K562 (cell line): ENCODE measurements around the gene DYNLT5. TPM values are rescaled to one million over a fixed set of nuclear protein-coding genes. Genes with fewer than 3 reads are reported as not detected.

Experiments
- ATAC-seq: fragments of 200-7000 bp; cut with Tn5 transposase; 3 replicates; pipeline ENCODE4 v1.9.1; 2020; ENCODE audit warnings: moderate library complexity
- BruUV-seq: library from RNA; stranded (reverse); fragments of 400-500 nt; replicated peaks from 2 replicates; lab custom pipeline; 2021; lab: Mats Ljungman, UMichigan
- CTCF ChIA-PET: fragments of 300-600 bp; formaldehyde crosslinking; extraction: SDS; loops from one replicate; lab custom pipeline; 2021; ENCODE audit warnings: low intra/inter-chr PET ratio; lab: Yijun Ruan, JAX
- POLR2A ChIA-PET: fragments of 300-600, 350-650 bp; sonication (Branson Sonifier 250); formaldehyde crosslinking; extraction: SDS; loops from one replicate; lab custom pipeline; 2021; ENCODE audit warnings: antibody characterized with exemption, inconsistent platforms; lab: Yijun Ruan, JAX
- DNase-seq, 4 experiments: peaks; one replicate each; pipeline versions ENCODE4 v3.0.0 to v3.0.0-alpha.2; 2011 to 2018; ENCODE audit warnings: low spot score in 3 of 4, mixed read lengths in 3 of 4; ENCODE audit errors: extremely low read depth in 1 of 4
- FAIRE-seq: peaks from 2 replicates; lab custom pipeline; 2011; peaks lifted over from hg19 to GRCh38; lab: Jason Lieb, UNC
- H2AFZ ChIP-seq: 2 replicates; pipeline ENCODE4 v1.6.0; 2011; ENCODE audit warnings: low read depth, low read length, control low read depth, inconsistent platforms
- H3K27ac ChIP-seq: fragments of 200-600 bp; 3 replicates; pipeline ENCODE4 v1.8.0; 2011; ENCODE audit warnings: low read depth, mild to moderate bottlenecking, control low read depth, inconsistent platforms, low read length, moderate library complexity, mixed read lengths; ENCODE audit errors: extremely low read depth
- H3K27me3 ChIP-seq, 2 experiments: fragments of 300-600 bp in 1 of 2; 2 replicates in 1 of 2; 3 replicates in 1 of 2; pipeline versions ENCODE4 v1.6.0 to v1.8.0; 2011; ENCODE audit warnings: inconsistent platforms in 2 of 2, low read length in 2 of 2, mild to moderate bottlenecking in 1 of 2, mixed read lengths in 1 of 2, moderate library complexity in 1 of 2; ENCODE audit not compliant: control insufficient read depth in 2 of 2, insufficient read depth in 2 of 2
- H3K36me3 ChIP-seq: fragments of 300-600 bp; 3 replicates; pipeline ENCODE4 v1.8.0; 2011; ENCODE audit warnings: mild to moderate bottlenecking, low read length, inconsistent platforms; ENCODE audit not compliant: control insufficient read depth, insufficient read depth
- H3K4me1 ChIP-seq, 2 experiments: fragments of 200-600 bp in 1 of 2; replicated peaks in 1 of 2; 2 replicates in 1 of 2; 3 replicates in 1 of 2; pipeline versions ENCODE4 v1.5.1 to v1.8.0; 2011; ENCODE audit warnings: inconsistent platforms in 2 of 2, low read length in 2 of 2, mild to moderate bottlenecking in 1 of 2, mixed read lengths in 1 of 2, moderate library complexity in 1 of 2; ENCODE audit not compliant: control insufficient read depth in 2 of 2, insufficient read depth in 2 of 2
- H3K4me2 ChIP-seq: 2 replicates; pipeline ENCODE4 v1.6.1; 2011; ENCODE audit warnings: low read length, control low read depth, inconsistent platforms, mixed read lengths; ENCODE audit not compliant: insufficient read depth
- H3K4me3 ChIP-seq: fragments of 200-600 bp; sonication (generic), shearing (Covaris generic); 2 replicates; pipeline ENCODE4 v1.5.1; 2016; ENCODE audit warnings: control low read depth, inconsistent platforms
- H3K79me2 ChIP-seq: fragments of 200-600 bp; 3 replicates; pipeline ENCODE4 v1.8.0; 2011; ENCODE audit warnings: low read length, inconsistent platforms; ENCODE audit not compliant: control insufficient read depth, insufficient read depth
- H3K9ac ChIP-seq, 2 experiments: 2 replicates each; pipeline versions ENCODE4 v1.6.0 to v1.6.1; 2011; ENCODE audit warnings: low read depth in 2 of 2, low read length in 2 of 2, control low read depth in 1 of 2, inconsistent platforms in 1 of 2, mild to moderate bottlenecking in 1 of 2, mixed read lengths in 1 of 2; ENCODE audit not compliant: insufficient read depth in 1 of 2
- H3K9me1 ChIP-seq: one replicate; pipeline ENCODE4 v1.6.0; 2011; ENCODE audit warnings: inconsistent platforms, mild to moderate bottlenecking, low read length, moderate library complexity; ENCODE audit not compliant: control insufficient read depth, insufficient read depth
- H3K9me3 ChIP-seq: replicated peaks from 2 replicates; pipeline ENCODE4 v1.5.1; 2011; ENCODE audit warnings: low read depth, low read length, inconsistent platforms; ENCODE audit not compliant: control insufficient read depth, insufficient read depth
- H4K20me1 ChIP-seq: replicated peaks from 2 replicates; pipeline ENCODE4 v1.6.1; 2011; ENCODE audit warnings: low read length, inconsistent platforms, mixed read lengths; ENCODE audit not compliant: control insufficient read depth, insufficient read depth
- CBX2 ChIP-seq: fragments of 200-600 bp; sonication (generic); IDR thresholded peaks from one replicate; pipeline ENCODE4 v1.6.1; 2012; ENCODE audit warnings: mild to moderate bottlenecking, low read length, inconsistent platforms; ENCODE audit not compliant: insufficient read depth, poor library complexity, severe bottlenecking
- ETV5 ChIP-seq: sonication (generic); formaldehyde crosslinking; IDR thresholded peaks from 2 replicates; pipeline ENCODE4 v1.4.0; 2020; ENCODE audit warnings: low read depth, mild to moderate bottlenecking, missing genetic modification reagents
- ETV6 ChIP-seq, 3 experiments: fragments of 150-350 bp in 1 of 3; sonication (generic) in 1 of 3; formaldehyde crosslinking in 1 of 3; IDR thresholded peaks; 2 replicates each; pipeline versions ENCODE4 v1.6.1 to v1.8.0; 2014 to 2022; ENCODE audit warnings: borderline replicate concordance in 2 of 3, low read depth in 2 of 3, antibody characterized with exemption in 1 of 3, low read length in 1 of 3, mild to moderate bottlenecking in 1 of 3, missing genetic modification reagents in 1 of 3
- GTF2A2 ChIP-seq: IDR thresholded peaks from 2 replicates; pipeline ENCODE4 v1.6.1; 2016; ENCODE audit warnings: mild to moderate bottlenecking, missing genetic modification characterization, missing compliant biosample characterization
- MAZ ChIP-seq, 2 experiments: fragments of 450-650 bp in 1 of 2; sonication (generic) in 1 of 2; formaldehyde crosslinking; IDR thresholded peaks in 1 of 2; conservative IDR thresholded peaks in 1 of 2; 2 replicates each; pipeline versions ENCODE4 v1.4.0 to v1.5.0; 2020; ENCODE audit warnings: mild to moderate bottlenecking in 1 of 2, missing genetic modification reagents in 1 of 2
- NCOA2 ChIP-seq, 2 experiments: fragments of 450-650 bp; IDR thresholded peaks; 2 replicates each; pipeline ENCODE4 v1.6.1; 2018; ENCODE audit warnings: mild to moderate bottlenecking in 2 of 2, moderate library complexity in 1 of 2; ENCODE audit not compliant: partially characterized antibody in 2 of 2
- RBFOX2 ChIP-seq: fragments of 200-400 bp; formaldehyde crosslinking; IDR thresholded peaks from 2 replicates; pipeline ENCODE4 v1.6.1; 2017; ENCODE audit warnings: low read depth, mild to moderate bottlenecking, low read length, moderate library complexity
- RNF2 ChIP-seq: sonication (generic); IDR thresholded peaks from 2 replicates; pipeline ENCODE4 v1.6.1; 2016
- SRF ChIP-seq, 2 experiments: fragments of 250-450, 450-650 bp in 1 of 2; sonication (Bioruptor Pico) in 1 of 2; sonication (generic) in 1 of 2; formaldehyde crosslinking; IDR thresholded peaks; 2 replicates each; pipeline versions ENCODE4 v1.5.0 to v1.5.1; 2020 to 2022; ENCODE audit warnings: mild to moderate bottlenecking in 1 of 2, missing genetic modification reagents in 1 of 2
- THRAP3 ChIP-seq: fragments of 450-650 bp; IDR thresholded peaks from 2 replicates; pipeline ENCODE4 v1.6.1; 2016; ENCODE audit warnings: mild to moderate bottlenecking, inconsistent platforms, borderline replicate concordance
- ZNF217 ChIP-seq: sonication (generic); formaldehyde crosslinking; IDR thresholded peaks from 2 replicates; pipeline ENCODE4 v1.8.0; 2022; ENCODE audit warnings: mild to moderate bottlenecking, missing genetic modification reagents
- ZNF436 ChIP-seq: fragments of 250-450, 450-650 bp; sonication (Bioruptor Pico); formaldehyde crosslinking; IDR thresholded peaks from 2 replicates; pipeline ENCODE4 v1.7.0; 2020; ENCODE audit warnings: mild to moderate bottlenecking
- WGBS: fragments of 100-300 bp; shearing (Covaris generic); methylation state at CpG from one replicate; pipeline ENCODE4 v1.1.6; 2016; ENCODE audit warnings: low coverage, mixed read lengths; ENCODE audit not compliant: insufficient coverage; ENCODE audit errors: missing lambda C conversion rate; 5-methylcytosine and 5-hydroxymethylcytosine counted together
- in situ Hi-C: fragments of 300-500 bp; cut with MboI; formaldehyde crosslinking; loops from 4 replicates; pipeline ENCODE4 v1.15.0; 2018; ENCODE audit warnings: inconsistent platforms, mixed read lengths
- intact Hi-C: fragments of 100-400 bp; cut with micrococcal nuclease; formaldehyde crosslinking; loops from 2 replicates; pipeline ENCODE4 v1.14.2; 2022
- polyA plus RNA-seq, 8 experiments: library from polyadenylated mRNA; depleted of rRNA in 4 of 8; stranded (reverse) in 5 of 8; unstranded in 3 of 8; fragments of >200 nt; fragmentation: Nextera tagmentation in 2 of 8; fragmentation: Illumina TruSeq in 1 of 8; extraction: Ambion mirVana in 2 of 8; extraction: Trizol in 1 of 8; gene quantifications; 2 replicates each; pipeline versions ENCODE4 v1.2.1 to v1.2.3, GENCODE V29; 2011 to 2014; ENCODE audit warnings: inconsistent platforms in 1 of 8, missing spikeins in 1 of 8
- total RNA-seq, 7 experiments: library from RNA; depleted of rRNA in 6 of 7; stranded (reverse); fragments of >200 nt in 6 of 7; fragmentation: Illumina TruSeq in 2 of 7; extraction: Trizol in 2 of 7; gene quantifications; 2 replicates each; pipeline versions ENCODE4 v1.2.1 to v1.2.3, GENCODE V29; 2011 to 2021; ENCODE audit warnings: low replicate concordance in 1 of 7
- TF ChIP-seq, protein P1 (sequence below): sonication (generic); formaldehyde crosslinking; IDR thresholded peaks from 2 replicates; pipeline ENCODE4 v1.8.0; 2023; ENCODE audit warnings: missing genetic modification reagents, mild to moderate bottlenecking, borderline replicate concordance
- TF ChIP-seq, protein P2 (sequence below), 2 experiments: fragments of 200-800 bp in 1 of 2; sonication (Bioruptor generic) in 1 of 2; sonication (generic) in 1 of 2; formaldehyde crosslinking in 1 of 2; IDR thresholded peaks in 1 of 2; conservative IDR thresholded peaks in 1 of 2; 2 replicates each; pipeline versions ENCODE4 v1.5.0 to v1.6.1; 2016 to 2020; ENCODE audit warnings: missing compliant biosample characterization in 1 of 2, missing genetic modification characterization in 1 of 2, missing genetic modification reagents in 1 of 2

The DYNLT5 gene
- total and polyA plus RNA-seq, 9 of the 15 experiments (the other 6 are each of a cell fraction or from before 2014, with no cell fraction given) = not detected

DNA sequence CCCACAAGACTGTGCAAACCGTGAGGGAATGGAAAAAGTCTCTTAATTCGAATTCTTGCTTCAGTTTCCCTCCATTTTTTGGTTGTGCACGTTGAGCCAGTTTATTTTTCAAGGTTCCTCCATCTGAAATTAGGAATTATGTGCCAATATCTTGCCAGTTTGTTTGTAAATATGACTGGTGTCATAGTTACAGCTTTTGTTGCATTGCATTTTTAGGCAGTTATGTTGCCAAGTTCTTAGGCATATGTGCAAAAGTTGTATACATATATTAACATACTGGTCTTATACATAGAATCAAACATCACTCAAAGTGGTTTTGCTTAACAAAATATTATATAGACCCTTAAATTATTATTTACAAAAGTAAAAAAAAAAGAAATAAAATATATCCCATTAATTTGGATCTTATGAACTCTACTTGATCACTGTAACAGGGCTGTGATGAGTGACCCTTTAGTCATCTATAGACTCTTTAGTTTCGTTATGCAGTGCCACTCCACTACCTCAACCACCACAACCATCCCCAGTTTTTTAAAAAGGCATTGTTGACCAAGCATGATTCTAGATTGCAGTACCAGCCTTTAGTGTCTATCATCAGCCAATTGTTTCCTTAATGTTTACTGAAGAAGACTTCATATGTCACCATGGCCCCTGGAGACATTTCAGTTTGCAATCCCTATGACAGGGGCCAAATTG, 20.9 kb upstream of the DYNLT5 start:
- FAIRE-seq (no peak), DNase-seq (no peak), ATAC-seq (no peak)
- no peaks in the 10 kb centered on the region for H3K9me1 ChIP-seq
- CTCF ChIA-PET = no interaction called here
- no peaks in the 10 kb centered on the region for H3K9me3 ChIP-seq
- H3K4me1 ChIP-seq = no peaks in the 10 kb centered on the region
- H3K4me3 ChIP-seq = no peak overlapping the region
- BruUV-seq = no TSS peak
- no peak overlapping the region for H3K4me2 ChIP-seq
- POLR2A ChIA-PET = no interaction called here
- H3K79me2 ChIP-seq = no peaks in the 10 kb centered on the region
- H4K20me1 ChIP-seq = no peaks in the 10 kb centered on the region
- no peak overlapping the region for H2AFZ ChIP-seq
- H3K36me3 ChIP-seq = no peaks in the 10 kb centered on the region
- no peak overlapping the region for H3K9ac ChIP-seq
- no peak overlapping the region for H3K27ac ChIP-seq
- no peaks in the 10 kb centered on the region for H3K27me3 ChIP-seq
- intact Hi-C loops = no loop called here
- WGBS = 0% methylated on average over 4 of the region's 4 CpGs
- in situ Hi-C loops = no loop called here
- TF ChIP-seq CBX2 (no peak), GTF2A2 (tag) (no peak), ZNF436 (CRISPR knock-in tag) (no peak), ZNF217 (CRISPR knock-in tag) (no peak), NCOA2 (IDR thresholded peaks at IDR 0.05; ENCODE audit: partially characterized antibody in 2 of 2) (no peak), RBFOX2 (no peak), ETV6 (IDR thresholded peaks at IDR 0.05; ENCODE audit: borderline replicate concordance in 1 of 2, low read depth in 2 of 2, low read length in 1 of 2) (no peak), ETV6 (CRISPR knock-in tag; IDR thresholded peaks at IDR 0.05; ENCODE audit: borderline replicate concordance) (no peak), THRAP3 (no peak), RNF2 (no peak), MAZ (CRISPR knock-in tag; conservative IDR thresholded peaks at IDR 0.05 in 1 of 2, IDR thresholded peaks at IDR 0.05 in 1 of 2) (no peak), ETV5 (no peak), SRF (CRISPR knock-in tag; IDR thresholded peaks at IDR 0.05) (no peak)
- TF ChIP-seq, protein P1, sequence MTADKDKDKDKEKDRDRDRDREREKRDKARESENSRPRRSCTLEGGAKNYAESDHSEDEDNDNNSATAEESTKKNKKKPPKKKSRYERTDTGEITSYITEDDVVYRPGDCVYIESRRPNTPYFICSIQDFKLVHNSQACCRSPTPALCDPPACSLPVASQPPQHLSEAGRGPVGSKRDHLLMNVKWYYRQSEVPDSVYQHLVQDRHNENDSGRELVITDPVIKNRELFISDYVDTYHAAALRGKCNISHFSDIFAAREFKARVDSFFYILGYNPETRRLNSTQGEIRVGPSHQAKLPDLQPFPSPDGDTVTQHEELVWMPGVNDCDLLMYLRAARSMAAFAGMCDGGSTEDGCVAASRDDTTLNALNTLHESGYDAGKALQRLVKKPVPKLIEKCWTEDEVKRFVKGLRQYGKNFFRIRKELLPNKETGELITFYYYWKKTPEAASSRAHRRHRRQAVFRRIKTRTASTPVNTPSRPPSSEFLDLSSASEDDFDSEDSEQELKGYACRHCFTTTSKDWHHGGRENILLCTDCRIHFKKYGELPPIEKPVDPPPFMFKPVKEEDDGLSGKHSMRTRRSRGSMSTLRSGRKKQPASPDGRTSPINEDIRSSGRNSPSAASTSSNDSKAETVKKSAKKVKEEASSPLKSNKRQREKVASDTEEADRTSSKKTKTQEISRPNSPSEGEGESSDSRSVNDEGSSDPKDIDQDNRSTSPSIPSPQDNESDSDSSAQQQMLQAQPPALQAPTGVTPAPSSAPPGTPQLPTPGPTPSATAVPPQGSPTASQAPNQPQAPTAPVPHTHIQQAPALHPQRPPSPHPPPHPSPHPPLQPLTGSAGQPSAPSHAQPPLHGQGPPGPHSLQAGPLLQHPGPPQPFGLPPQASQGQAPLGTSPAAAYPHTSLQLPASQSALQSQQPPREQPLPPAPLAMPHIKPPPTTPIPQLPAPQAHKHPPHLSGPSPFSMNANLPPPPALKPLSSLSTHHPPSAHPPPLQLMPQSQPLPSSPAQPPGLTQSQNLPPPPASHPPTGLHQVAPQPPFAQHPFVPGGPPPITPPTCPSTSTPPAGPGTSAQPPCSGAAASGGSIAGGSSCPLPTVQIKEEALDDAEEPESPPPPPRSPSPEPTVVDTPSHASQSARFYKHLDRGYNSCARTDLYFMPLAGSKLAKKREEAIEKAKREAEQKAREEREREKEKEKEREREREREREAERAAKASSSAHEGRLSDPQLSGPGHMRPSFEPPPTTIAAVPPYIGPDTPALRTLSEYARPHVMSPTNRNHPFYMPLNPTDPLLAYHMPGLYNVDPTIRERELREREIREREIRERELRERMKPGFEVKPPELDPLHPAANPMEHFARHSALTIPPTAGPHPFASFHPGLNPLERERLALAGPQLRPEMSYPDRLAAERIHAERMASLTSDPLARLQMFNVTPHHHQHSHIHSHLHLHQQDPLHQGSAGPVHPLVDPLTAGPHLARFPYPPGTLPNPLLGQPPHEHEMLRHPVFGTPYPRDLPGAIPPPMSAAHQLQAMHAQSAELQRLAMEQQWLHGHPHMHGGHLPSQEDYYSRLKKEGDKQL (CRISPR knock-in tag) = no peak
- TF ChIP-seq, protein P2, sequence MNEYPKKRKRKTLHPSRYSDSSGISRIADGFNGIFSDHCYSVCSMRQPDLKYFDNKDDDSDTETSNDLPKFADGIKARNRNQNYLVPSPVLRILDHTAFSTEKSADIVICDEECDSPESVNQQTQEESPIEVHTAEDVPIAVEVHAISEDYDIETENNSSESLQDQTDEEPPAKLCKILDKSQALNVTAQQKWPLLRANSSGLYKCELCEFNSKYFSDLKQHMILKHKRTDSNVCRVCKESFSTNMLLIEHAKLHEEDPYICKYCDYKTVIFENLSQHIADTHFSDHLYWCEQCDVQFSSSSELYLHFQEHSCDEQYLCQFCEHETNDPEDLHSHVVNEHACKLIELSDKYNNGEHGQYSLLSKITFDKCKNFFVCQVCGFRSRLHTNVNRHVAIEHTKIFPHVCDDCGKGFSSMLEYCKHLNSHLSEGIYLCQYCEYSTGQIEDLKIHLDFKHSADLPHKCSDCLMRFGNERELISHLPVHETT (CRISPR knock-in tag; conservative IDR thresholded peaks at IDR 0.05 in 1 of 2, IDR thresholded peaks at IDR 0.05 in 1 of 2) = no peak
